Sigmoid colon (tissue), 7 donors: ENCODE results near the gene GRAP. TPM values are rescaled to one million over a fixed set of nuclear protein-coding genes. Genes with fewer than 3 reads are reported as not detected.
A peak's percentile ranks its signal among the peaks of the same experiment; 100 is the strongest.

Source experiments
- DNase-seq: peaks from one replicate; pipeline ENCODE4 v3.0.0-alpha.2; 2019
- H3K27ac ChIP-seq, 4 donors: fragments of 200-600 bp; sonication (generic); one replicate each; pipeline ENCODE4 v1.5.1; 2016 to 2019; ENCODE audit warnings: mild to moderate bottlenecking in 1 of 4
- H3K27me3 ChIP-seq, 3 donors: fragments of 200-600 bp; sonication (generic); one replicate each; pipeline ENCODE4 v1.5.1; 2019; ENCODE audit warnings: mild to moderate bottlenecking in 1 of 3
- H3K36me3 ChIP-seq, 4 donors: fragments of 200-600 bp; sonication (generic); one replicate each; pipeline ENCODE4 v1.5.1; 2016 to 2019
- H3K4me1 ChIP-seq, 4 donors: fragments of 200-600 bp; sonication (generic); one replicate each; pipeline ENCODE4 v1.5.1; 2017 to 2019
- H3K4me3 ChIP-seq, 4 donors: fragments of 200-600 bp; sonication (generic); one replicate each; pipeline ENCODE4 v1.5.1; 2017 to 2019; ENCODE audit warnings: mild to moderate bottlenecking in 2 of 4, moderate library complexity in 1 of 4
- H3K9me3 ChIP-seq, 4 donors: fragments of 200-600 bp in 3 of 4; sonication (generic) in 3 of 4; one replicate each; pipeline versions ENCODE4 v1.5.1 to v1.6.1; 2013 to 2019
- CTCF ChIP-seq, 4 experiments: fragments of 450-650 bp in 3 of 4; fragments of 200-600 bp in 1 of 4; IDR thresholded peaks; one replicate each; pipeline ENCODE4 v1.5.1; 2016 to 2019; ENCODE audit warnings: antibody characterized with exemption in 4 of 4, mild to moderate bottlenecking in 3 of 4, moderate library complexity in 2 of 4
- EP300 ChIP-seq, 4 donors: sonication (generic); formaldehyde crosslinking; IDR thresholded peaks; one replicate each; pipeline ENCODE4 v1.6.1; 2017; ENCODE audit warnings: antibody characterized with exemption in 4 of 4
- POLR2A ChIP-seq, 2 donors: fragments of 450-650 bp; IDR thresholded peaks; one replicate each; pipeline ENCODE4 v1.6.1; 2016; ENCODE audit warnings: antibody characterized with exemption in 2 of 2, mild to moderate bottlenecking in 2 of 2, moderate library complexity in 2 of 2
- POLR2AphosphoS5 ChIP-seq, 4 donors: sonication (generic); formaldehyde crosslinking; IDR thresholded peaks; one replicate each; pipeline ENCODE4 v1.6.1; 2017; ENCODE audit warnings: antibody characterized with exemption in 4 of 4
- WGBS, 2 donors: extraction: QIAGEN DNeasy Blood & Tissue Kit; methylation state at CpG; one replicate each; pipeline ENCODE4 v1.1.7; 2013; 5-methylcytosine and 5-hydroxymethylcytosine counted together
- intact Hi-C: fragments of 100-400 bp; cut with DNase I; formaldehyde crosslinking; loops from one replicate; pipeline ENCODE4 v1.15.1; 2023
- polyA plus RNA-seq, 3 donors: library from polyadenylated mRNA; stranded (reverse); fragments of 200-250 nt; gene quantifications; one replicate each; pipeline ENCODE4 v1.2.3, GENCODE V29; 2013
- total RNA-seq, 4 donors: library from RNA; depleted of rRNA; stranded (reverse); fragments of >200 nt; gene quantifications; one replicate each; pipeline ENCODE4 v1.1.0, GENCODE V29; 2016
- donor health status: healthy with polysubstance abuse.
- donor health status: Bipolar disorder and iron deficiency.
- donor health status: healthy.

The GRAP gene
- total and polyA plus RNA-seq, 7 donors: 1.2 to 18.2 (median 3.3) TPM

GRCh38 chr17:19024101-19025078 is 22.4 kb downstream of the GRAP start:
- WGBS, 2 donors: 81 to 89% methylated on average over 22 of the region's 22 CpGs
- TF ChIP-seq CTCF (IDR thresholded peaks at IDR 0.05) (no peak), POLR2A (IDR thresholded peaks at IDR 0.05) (no peak), POLR2AphosphoS5 (IDR thresholded peaks at IDR 0.05) (no peak), EP300 (IDR thresholded peaks at IDR 0.05) (no peak)
- no peak overlapping the region for H3K4me3 ChIP-seq
- H3K36me3 ChIP-seq: no peaks in the 10 kb centered on the region
- intact Hi-C loops: no loop called here
- no peak overlapping the region for H3K27ac ChIP-seq
- peak; percentile 30 for DNase-seq
- no peaks in the 10 kb centered on the region for H3K4me1 ChIP-seq
- H3K9me3 ChIP-seq: no peaks in the 10 kb centered on the region
- no peaks in the 10 kb centered on the region for H3K27me3 ChIP-seq

GRCh38 chr17:19023209-19023999 is 23.4 kb downstream of the GRAP start:
- Histone ChIP-seq H3K27me3 (no peaks in the 10 kb centered on the region), H3K27ac (no peak overlapping the region), H3K4me3 (no peak overlapping the region), H3K36me3 (no peaks in the 10 kb centered on the region), H3K9me3 (no peaks in the 10 kb centered on the region), H3K4me1 (no peaks in the 10 kb centered on the region)
- TF ChIP-seq POLR2A (IDR thresholded peaks at IDR 0.05) (no peak), POLR2AphosphoS5 (IDR thresholded peaks at IDR 0.05) (no peak), CTCF (IDR thresholded peaks at IDR 0.05) (no peak), EP300 (IDR thresholded peaks at IDR 0.05) (no peak)
- intact Hi-C loops: no loop called here
- no peak for DNase-seq
- WGBS, 2 donors: 75 to 88% methylated on average over 9 of the region's 9 CpGs

- WGBS, 2 donors: 92 to 94% methylated on average over 6 of the region's 6 CpGs
- DNase-seq: no peak
- intact Hi-C loops: no loop called here
- Histone ChIP-seq H3K36me3 (no peaks in the 10 kb centered on the region), H3K27me3 (no peaks in the 10 kb centered on the region), H3K27ac (no peak overlapping the region), H3K4me3 (no peak overlapping the region), H3K9me3 (no peaks in the 10 kb centered on the region), H3K4me1 (no peaks in the 10 kb centered on the region)
- TF ChIP-seq POLR2AphosphoS5 (IDR thresholded peaks at IDR 0.05) (no peak), POLR2A (IDR thresholded peaks at IDR 0.05) (no peak), CTCF (IDR thresholded peaks at IDR 0.05) (no peak), EP300 (IDR thresholded peaks at IDR 0.05) (no peak)
Measured at GRCh38 chr17:19022747-19023146, 24.0 kb downstream of the GRAP start.

GRCh38 chr17:19022128-19022527 is 24.6 kb downstream of the GRAP start:
- Histone ChIP-seq H3K27me3 (no peaks in the 10 kb centered on the region), H3K4me3 (no peak overlapping the region), H3K4me1 (no peaks in the 10 kb centered on the region), H3K9me3 (no peaks in the 10 kb centered on the region), H3K36me3 (no peaks in the 10 kb centered on the region), H3K27ac (no peak overlapping the region)
- 89 to 93% methylated on average over 5 of the region's 5 CpGs for WGBS, 2 donors
- intact Hi-C loops: no loop called here
- DNase-seq: no peak
- no peak for TF ChIP-seq CTCF (IDR thresholded peaks at IDR 0.05)
- TF ChIP-seq POLR2A (IDR thresholded peaks at IDR 0.05): no peak
- no peak for TF ChIP-seq POLR2AphosphoS5 (IDR thresholded peaks at IDR 0.05)
- TF ChIP-seq EP300 (IDR thresholded peaks at IDR 0.05): no peak
